ENCODE data around the gene CTU2.

CTU2 gene

GRCh38 chr16:88697116-88697830 is 9.0 kb upstream of the CTU2 start:
- DNase-seq (ENCODE audit: low spot score), result no peak

DNA sequence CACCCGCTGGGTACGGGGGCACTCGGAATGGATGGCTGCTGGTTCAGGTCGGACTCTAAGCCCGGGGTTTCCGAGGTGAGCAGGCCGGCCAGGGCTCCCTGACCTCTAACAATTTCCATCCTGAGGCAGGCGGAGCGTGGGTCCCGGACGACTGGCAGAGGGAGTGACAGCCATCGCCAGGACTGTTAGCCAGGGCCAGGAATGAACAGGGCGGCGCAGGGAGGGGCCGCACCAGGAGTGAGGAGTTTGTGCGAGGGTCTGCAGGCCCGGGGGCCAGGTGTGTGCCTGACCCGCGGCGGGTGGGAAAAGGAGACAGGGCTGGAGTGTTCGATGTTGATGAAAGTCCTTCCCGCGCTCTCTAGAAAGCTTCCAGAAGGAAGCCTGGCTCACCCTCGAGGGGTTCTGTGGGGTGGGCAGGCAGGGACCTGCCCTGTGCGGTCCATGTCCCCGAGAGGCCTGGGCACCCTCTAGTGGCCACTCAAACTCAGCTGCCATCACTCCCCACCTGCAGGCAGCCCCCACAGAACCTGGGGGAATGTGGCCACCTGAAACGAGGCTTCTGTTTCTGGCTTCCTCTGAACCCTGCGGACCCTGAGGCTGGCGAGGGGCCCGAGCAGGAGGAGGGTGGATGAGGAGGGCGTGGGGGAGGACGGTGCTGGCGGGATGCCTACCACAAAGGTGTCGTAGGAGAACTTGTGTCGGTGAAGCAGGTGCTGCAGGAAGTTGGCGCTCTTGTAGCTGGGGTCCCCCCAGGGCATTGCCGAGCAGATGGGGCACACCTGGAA is 8.3 kb upstream of the CTU2 start:
- DNase-seq (ENCODE audit: low spot score), result no peak

- DNase-seq (ENCODE audit: low spot score), result no peak
These were observed 7.7 kb upstream of the CTU2 start for GRCh38 chr16:88698646-88699045.

GRCh38 chr16:88699180-88699579 is 7.1 kb upstream of the CTU2 start:
- no peak for DNase-seq (ENCODE audit: low spot score)

DNA sequence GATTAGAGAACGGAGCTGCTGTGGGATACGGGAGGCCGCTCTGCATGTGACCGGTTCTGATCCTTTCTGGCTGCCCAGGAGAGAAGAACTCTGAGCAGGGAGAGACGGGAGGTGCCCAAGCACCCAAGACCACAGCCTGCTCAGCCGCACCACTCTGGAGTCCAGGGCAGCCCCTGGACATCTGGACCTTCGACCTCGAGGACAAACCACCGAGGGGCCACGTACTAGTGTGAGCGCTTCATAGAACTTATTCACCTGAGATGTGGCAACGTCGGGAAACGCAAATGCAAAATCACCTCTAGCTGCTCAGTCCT is 6.0 kb upstream of the CTU2 start:
- no peak for DNase-seq (ENCODE audit: low spot score)

GRCh38 chr16:88700636-88701482 is 5.4 kb upstream of the CTU2 start:
- DNase-seq (ENCODE audit: low spot score), result no peak

- DNase-seq (ENCODE audit: low spot score), result no peak
These were observed 4.5 kb upstream of the CTU2 start for GRCh38 chr16:88701581-88702370.

DNA sequence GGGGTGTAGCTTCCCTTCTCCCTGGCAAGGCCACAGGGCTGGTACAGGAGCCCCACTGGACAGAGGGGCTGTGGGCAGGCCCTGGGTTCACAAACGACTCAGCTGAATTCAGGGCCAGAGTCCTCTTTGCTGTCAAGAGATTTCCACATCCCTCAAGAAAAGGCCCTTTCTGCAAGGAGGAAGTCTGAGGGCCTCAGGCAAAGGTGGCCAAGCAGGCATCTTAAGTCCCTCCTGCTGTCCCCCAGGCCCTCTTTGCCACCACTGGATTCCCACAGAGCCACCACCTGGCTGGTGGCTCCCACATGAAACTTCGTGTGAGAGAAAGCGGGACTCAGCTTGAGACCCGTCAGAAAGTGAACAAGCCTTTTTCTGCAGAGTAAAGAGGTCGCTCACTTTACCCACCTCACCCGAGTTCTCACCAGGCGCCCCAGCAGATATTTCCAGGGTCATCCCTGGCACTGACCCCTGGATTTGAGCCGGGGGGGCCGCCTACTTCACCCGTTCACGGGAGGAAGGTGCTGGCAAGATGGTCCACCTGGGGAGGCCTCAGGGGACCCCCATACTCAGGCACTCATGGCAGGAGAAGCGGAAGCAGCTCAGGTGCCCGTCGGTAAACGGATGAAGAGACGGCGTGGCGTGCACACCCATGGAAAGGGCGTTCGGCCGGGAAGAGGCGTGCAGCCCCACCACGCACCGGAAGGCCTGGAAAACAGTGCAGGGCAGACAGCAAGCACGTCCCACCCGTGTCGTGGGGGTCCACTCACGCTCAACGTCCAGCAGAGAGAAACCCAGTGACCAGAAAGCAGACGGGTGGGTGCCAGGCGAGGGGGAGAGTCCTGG is 3.7 kb upstream of the CTU2 start:
- DNase-seq (ENCODE audit: low spot score), result no peak

- DNase-seq (ENCODE audit: low spot score), result no peak
These were observed 2.6 kb upstream of the CTU2 start for GRCh38 chr16:88703486-88704309.

DNA sequence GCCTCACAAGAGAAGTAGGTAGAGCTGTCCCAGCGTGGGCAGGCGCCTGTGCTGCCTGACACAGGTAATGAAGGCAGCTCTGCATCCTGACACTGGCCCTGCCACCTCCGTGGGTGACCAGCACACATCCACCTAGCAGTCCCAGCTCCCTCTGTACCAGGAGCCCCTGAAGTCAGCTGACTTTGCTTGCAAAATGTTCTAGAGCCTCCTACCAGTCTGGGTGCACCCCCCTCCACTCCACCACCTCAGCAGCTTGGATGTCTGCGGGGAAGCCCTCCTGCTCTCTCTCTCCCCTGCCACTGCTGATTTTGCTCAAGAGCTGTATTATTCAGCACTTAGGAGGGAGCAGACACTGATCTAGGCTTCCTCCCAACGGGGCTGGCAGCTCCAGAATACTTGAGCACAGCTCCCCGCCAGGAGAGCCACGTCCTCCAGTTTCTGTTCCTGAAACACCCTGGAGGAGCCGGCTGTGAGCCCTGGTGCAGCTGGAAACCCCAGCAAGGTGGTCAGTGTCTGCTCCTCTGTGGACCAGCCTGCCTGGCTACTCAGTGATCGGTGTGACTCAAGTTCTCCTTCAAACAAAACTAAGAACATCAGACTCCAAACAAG is 1.1 kb upstream of the CTU2 start:
- DNase-seq (ENCODE audit: low spot score), result no peak

- no peak for DNase-seq (ENCODE audit: low spot score)
These were observed 488 bp upstream of the CTU2 start for GRCh38 chr16:88705801-88706228.

DNA sequence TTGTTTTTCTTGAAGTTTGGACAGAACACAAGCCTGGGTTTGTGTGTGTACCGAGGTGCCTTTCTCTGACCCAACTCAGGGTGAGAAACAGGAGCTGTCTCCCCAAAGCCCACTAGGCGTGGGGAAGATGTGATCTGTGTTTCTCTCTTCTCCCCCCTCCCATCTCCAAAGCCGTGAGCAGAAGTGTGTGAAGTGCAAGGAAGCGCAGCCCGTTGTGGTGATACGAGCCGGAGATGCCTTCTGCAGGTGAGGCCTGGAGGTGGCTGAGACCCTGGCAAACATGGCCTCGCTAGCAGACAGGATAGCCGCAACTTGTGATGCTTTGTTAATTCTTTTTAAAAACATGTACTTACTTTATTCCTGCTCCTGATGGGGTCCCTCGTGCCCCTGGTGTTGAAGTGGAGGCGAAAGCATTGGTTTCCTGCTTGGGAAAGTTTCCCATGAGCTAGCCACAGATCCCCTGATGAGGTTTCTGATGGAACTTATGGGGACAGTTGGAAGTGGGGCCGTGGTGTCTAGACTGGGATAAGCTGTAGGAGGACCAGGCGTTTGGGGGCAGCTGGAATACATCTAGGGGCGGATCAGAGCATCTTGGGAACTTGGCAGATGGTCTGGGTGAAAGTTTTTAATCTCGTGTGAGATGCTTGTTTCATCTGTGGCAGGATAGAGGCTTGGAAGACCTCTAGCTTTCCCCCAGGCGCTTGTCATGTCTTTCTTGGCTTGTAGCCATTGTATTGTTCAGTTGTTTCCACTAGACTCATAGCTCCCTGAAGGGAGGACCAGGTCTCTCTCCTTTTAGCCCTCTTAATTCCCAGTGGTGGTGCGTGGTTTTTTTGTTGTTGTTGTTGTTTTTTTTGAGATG is 893 bp downstream of the CTU2 start:
- DNase-seq (ENCODE audit: low spot score), result no peak

DNA sequence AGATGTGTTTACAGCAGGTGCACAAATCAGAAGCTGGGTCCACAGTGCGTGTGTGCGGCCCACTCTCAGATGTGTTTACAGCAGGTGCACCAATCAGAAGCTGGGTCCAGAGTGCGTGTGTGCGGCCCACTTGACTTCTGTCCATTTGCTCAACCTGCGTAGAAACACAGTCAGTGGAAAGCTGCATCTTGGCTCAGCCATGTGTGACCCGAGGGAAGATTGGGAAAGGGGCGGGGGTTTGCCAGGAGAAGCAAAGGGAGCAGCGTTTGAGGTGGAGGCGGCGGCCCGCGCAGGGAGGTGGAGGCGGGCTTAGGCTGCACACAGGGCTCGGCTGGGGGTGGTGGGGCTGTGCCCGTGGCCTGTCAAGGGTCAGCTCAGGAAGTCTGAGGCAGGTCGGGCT is 4.3 kb downstream of the CTU2 start:
- no peak for DNase-seq (ENCODE audit: low spot score)

- no peak for DNase-seq (ENCODE audit: low spot score)
These were observed 5.5 kb downstream of the CTU2 start for GRCh38 chr16:88711750-88712340.

DNA sequence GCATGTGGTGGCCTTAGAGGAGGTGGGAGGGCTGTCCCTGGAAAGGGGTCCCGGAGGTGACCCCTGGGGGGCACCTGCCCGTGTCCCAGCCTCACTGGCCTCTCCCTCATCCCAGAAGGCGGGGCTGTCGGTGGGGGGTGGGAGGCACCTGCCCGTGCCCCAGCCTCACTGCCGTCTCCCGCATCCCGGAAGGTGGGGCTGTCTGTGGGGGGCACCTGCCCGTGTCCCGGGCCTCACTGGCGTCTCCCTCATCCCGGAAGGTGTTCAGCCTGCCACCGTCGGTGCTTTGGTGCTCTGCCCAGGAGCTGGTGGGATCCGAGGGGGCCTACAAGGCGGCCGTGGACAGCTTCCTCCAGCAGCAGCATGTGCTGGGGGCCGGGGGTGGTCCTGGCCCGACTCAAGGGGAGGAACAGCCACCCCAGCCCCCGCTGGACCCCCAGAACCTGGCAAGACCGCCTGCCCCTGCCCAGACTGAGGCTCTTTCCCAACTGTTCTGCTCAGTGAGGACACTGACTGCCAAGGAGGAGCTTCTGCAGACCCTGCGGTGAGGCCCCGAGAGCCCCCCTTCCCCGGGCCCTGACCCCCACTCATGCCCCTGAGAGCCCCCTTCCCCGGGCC is 6.2 kb downstream of the CTU2 start:
- DNase-seq (ENCODE audit: low spot score), result no peak

- DNase-seq (ENCODE audit: low spot score), result no peak
These were observed 6.8 kb downstream of the CTU2 start for GRCh38 chr16:88713054-88713453.

DNA sequence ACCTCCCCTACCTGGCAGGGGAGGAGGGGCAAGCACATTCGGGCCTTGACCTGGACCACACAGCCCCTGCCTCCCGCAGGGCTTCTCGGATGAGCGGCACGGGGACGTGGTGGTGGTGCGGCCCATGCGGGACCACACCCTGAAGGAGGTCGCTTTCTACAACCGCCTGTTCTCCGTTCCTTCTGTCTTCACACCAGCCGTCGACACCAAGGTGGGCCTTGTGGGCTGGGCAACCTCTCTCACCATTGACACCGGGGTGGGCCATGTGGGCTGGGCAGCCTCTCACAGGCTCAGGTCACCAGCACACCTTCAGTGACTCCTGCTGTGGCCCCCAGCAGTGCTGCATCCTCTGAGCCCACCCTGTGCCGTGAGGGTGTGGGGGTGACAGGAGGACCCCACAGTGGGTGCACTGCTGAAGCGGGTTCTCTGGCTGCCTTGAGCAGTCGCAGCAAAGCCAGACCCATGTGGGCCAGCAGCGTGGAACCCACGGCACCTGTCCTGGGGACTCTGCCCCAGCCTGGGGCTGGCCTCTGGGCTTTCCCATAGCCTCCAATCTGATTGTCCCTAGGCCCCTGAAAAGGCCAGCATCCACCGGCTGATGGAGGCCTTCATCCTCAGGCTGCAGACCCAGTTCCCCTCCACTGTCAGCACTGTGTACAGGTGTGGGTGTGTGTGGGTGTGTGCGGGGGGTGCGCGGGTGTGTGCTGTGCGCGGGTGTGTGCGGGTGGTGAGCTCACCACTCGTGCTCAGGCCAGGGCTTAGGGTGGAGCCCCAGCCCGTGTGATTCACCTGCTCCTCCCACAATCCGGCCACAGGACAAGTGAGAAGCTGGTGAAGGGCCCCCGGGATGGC is 7.5 kb downstream of the CTU2 start:
- no peak for DNase-seq (ENCODE audit: low spot score)

All from LoVo (cell line).